Tibial artery (tissue), 4 donors: ENCODE data around the gene DNAJB1.
A peak's percentile ranks its signal among the peaks of the same experiment; 100 is the strongest.
"Not testable (repeated sequence)": the region's sequence is repeated elsewhere in the genome, so short reads cannot be mapped to it uniquely, and the experiment has no call there.

Source experiments
- DNase-seq, 2 donors: peaks; one replicate each; pipeline ENCODE4 v3.0.0-alpha.2; 2019
- H3K27ac ChIP-seq, 2 donors: fragments of 200-600 bp; sonication (generic) in 1 of 2; 1 replicate in 1 of 2; 2 replicates in 1 of 2; pipeline ENCODE4 v1.5.1; 2018 to 2019; ENCODE audit warnings: mild to moderate bottlenecking in 1 of 2
- H3K27me3 ChIP-seq, 2 donors: fragments of 200-600 bp; sonication (generic) in 1 of 2; one replicate each; pipeline versions ENCODE4 v1.5.1 to v1.6.0; 2016 to 2019
- H3K36me3 ChIP-seq, 3 donors: fragments of 200-600 bp; sonication (generic) in 2 of 3; one replicate each; pipeline ENCODE4 v1.5.1; 2016 to 2019; ENCODE audit warnings: mild to moderate bottlenecking in 2 of 3
- H3K4me1 ChIP-seq, 4 donors: fragments of 200-600 bp; sonication (generic) in 2 of 4; 1 replicate in 3 of 4; 2 replicates in 1 of 4; pipeline ENCODE4 v1.5.1; 2016 to 2019
- H3K4me3 ChIP-seq, 2 donors: fragments of 200-600 bp; sonication (generic) in 1 of 2; 1 replicate in 1 of 2; 2 replicates in 1 of 2; pipeline ENCODE4 v1.5.1; 2018 to 2019; ENCODE audit warnings: mild to moderate bottlenecking in 2 of 2
- H3K9me3 ChIP-seq, 3 donors: fragments of 200-600 bp; sonication (generic) in 1 of 3; one replicate each; pipeline ENCODE4 v1.5.1; 2016 to 2019
- CTCF ChIP-seq, 2 experiments: fragments of 200-600 bp in 1 of 2; fragments of 450-650 bp in 1 of 2; IDR thresholded peaks; one replicate each; pipeline ENCODE4 v1.5.1; 2017 to 2019; ENCODE audit warnings: antibody characterized with exemption in 2 of 2, mild to moderate bottlenecking in 1 of 2, moderate library complexity in 1 of 2
- intact Hi-C: fragments of 100-400 bp; cut with DNase I; formaldehyde crosslinking; loops from one replicate; pipeline ENCODE4 v1.15.0; 2023; ENCODE audit warnings: low total_unique reads

The DNAJB1 gene

GRCh38 chr19:14507704-14508542 is 10.3 kb downstream of the DNAJB1 start:
- DNase-seq, result no peak
- Histone ChIP-seq H3K4me3 (no peak overlapping the region), H3K4me1 (peaks cover 0 to 6% (median 0%) of the 10 kb centered on the region in 4 donors), H3K36me3 (peaks cover 0 to 2% (median 0%) of the 10 kb centered on the region in 3 donors), H3K9me3 (no peaks in the 10 kb centered on the region), H3K27me3 (no peaks in the 10 kb centered on the region), H3K27ac (no peak overlapping the region)
- TF ChIP-seq CTCF (IDR thresholded peaks at IDR 0.05), result no peak
- intact Hi-C loops, result no loop called here

GRCh38 chr19:14505488-14506239 is 12.5 kb downstream of the DNAJB1 start:
- Histone ChIP-seq H3K4me3 (no peak overlapping the region), H3K9me3 (no peaks in the 10 kb centered on the region), H3K27me3 (no peaks in the 10 kb centered on the region), H3K36me3 (no peaks in the 10 kb centered on the region), H3K4me1 (peaks cover 0 to under 1% (median 0%) of the 10 kb centered on the region in 4 donors), H3K27ac (no peak overlapping the region)
- peak; percentile 27 to 29 for TF ChIP-seq CTCF (IDR thresholded peaks at IDR 0.05)
- intact Hi-C loops, result no loop called here
- DNase-seq, result no peak

GRCh38 chr19:14504575-14504974 is 13.6 kb downstream of the DNAJB1 start:
- intact Hi-C loops, H3K36me3 ChIP-seq, H3K9me3 ChIP-seq, H3K4me3 ChIP-seq, H3K27me3 ChIP-seq, H3K4me1 ChIP-seq, H3K27ac ChIP-seq, DNase-seq: not testable (repeated sequence)

- Histone ChIP-seq H3K4me1 (no peaks in the 10 kb centered on the region), H3K27ac (no peak overlapping the region), H3K36me3 (no peaks in the 10 kb centered on the region), H3K27me3 (no peaks in the 10 kb centered on the region), H3K9me3 (no peaks in the 10 kb centered on the region), H3K4me3 (no peak overlapping the region)
- DNase-seq, result no peak
- no peak for TF ChIP-seq CTCF (IDR thresholded peaks at IDR 0.05)
- intact Hi-C loops, result no loop called here
These were observed 14.9 kb downstream of the DNAJB1 start for GRCh38 chr19:14503285-14503684.

- intact Hi-C loops, result no loop called here
- Histone ChIP-seq H3K9me3 (no peaks in the 10 kb centered on the region), H3K27me3 (no peaks in the 10 kb centered on the region), H3K4me3 (no peak overlapping the region), H3K27ac (no peak overlapping the region), H3K4me1 (peaks cover 0 to 6% (median under 1%) of the 10 kb centered on the region in 4 donors), H3K36me3 (no peaks in the 10 kb centered on the region)
- TF ChIP-seq CTCF (IDR thresholded peaks at IDR 0.05), result no peak
- no peak for DNase-seq
These were observed 15.7 kb downstream of the DNAJB1 start for GRCh38 chr19:14502334-14503092.
